ENCODE results near the gene PTDSS2.
"Not testable (repeated sequence)": the region's sequence is repeated elsewhere in the genome, so short reads cannot be mapped to it uniquely, and the experiment has no call there.

PTDSS2 gene

GRCh38 chr11:431921-432320, 18.2 kb upstream of the PTDSS2 start:
- no peak for DNase-seq (ENCODE audit: low spot score)

DNA sequence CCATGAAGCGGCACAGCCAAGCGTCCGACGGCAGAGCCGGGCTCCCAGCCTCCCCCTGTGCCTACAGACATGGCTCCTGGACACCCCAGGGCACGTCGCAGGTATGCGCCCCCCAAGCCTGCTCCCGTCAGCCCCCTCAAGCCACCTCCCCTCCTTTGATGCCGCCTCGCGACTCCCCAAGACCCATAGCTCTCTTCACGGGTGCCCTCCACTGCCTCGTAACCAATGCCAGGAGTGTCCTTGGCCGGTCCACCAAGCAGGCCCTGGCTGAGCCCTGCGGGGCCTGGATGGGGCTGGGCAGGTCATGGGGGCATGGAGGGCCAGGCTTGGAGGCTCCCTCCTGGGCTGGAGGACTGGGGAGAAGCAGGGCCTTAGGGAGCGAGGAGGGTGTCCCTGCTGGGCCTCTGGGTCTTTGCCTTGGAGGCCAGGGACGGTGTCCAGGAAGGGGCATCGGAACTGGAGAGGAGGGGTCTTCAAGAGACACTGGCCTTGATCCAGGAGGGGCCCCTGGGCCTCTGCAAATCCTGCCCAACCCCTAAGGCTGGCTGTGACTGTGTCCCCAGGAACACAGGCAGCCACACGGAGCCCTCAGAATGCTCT, 17.5 kb upstream of the PTDSS2 start:
- DNase-seq (ENCODE audit: low spot score) = no peak

- no peak for DNase-seq (ENCODE audit: low spot score)
These were observed 17.0 kb upstream of the PTDSS2 start for GRCh38 chr11:433111-433510.

GRCh38 chr11:433641-434040, 16.4 kb upstream of the PTDSS2 start:
- no peak for DNase-seq (ENCODE audit: low spot score)

DNA sequence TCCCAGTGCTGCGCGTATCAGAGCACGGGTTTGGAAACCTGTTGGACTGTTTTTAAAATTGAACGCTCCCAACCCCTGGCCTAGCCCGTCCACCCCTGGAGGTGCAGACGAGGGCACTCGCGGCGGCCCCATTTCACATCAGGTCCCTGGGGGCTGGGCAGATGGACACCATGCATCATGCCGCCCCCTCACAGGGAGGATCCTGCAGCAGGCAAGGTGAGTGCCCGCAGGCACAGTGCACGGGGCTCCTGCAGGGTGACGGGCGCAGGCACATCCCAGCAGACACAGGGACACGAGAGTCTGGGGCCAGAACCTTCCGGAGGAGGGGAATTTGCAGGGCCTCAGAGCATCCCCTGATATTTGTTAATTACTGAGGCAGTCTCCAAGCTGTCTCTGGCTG, 15.6 kb upstream of the PTDSS2 start:
- DNase-seq (ENCODE audit: low spot score) = no peak

GRCh38 chr11:434999-435740, 14.9 kb upstream of the PTDSS2 start:
- DNase-seq (ENCODE audit: low spot score) = not testable (repeated sequence)

DNA sequence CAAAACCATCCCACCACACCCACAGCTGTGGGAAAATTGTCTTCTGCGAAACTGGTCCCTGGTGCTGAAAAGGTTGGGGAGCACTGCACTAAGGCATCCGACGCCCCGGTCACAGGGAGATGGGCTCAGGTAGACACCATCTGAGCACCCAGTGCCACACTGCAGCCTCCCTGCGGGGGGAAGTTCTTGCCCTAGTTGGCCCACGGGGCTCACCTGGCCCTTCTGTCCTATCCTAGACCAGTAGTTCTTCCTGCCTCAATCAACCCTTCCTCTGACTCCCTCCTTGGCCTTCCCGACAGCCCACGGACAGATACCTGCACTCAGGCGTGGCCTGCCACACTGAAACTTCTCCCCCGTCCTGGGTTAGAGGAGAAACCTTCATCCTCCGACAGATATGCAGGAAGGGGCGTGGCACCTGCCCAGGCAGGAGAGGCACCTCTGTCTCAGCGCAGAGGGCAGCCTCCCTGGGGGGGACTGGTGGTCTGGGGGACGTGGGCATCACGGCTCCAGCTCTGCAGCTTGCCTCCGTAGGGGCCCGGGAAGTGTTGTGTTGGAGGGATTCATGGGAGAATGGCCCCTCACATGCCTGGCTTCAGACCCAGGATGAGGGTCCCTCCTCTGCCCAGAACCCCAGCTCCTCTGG, 12.7 kb upstream of the PTDSS2 start:
- DNase-seq (ENCODE audit: low spot score) = no peak

DNA sequence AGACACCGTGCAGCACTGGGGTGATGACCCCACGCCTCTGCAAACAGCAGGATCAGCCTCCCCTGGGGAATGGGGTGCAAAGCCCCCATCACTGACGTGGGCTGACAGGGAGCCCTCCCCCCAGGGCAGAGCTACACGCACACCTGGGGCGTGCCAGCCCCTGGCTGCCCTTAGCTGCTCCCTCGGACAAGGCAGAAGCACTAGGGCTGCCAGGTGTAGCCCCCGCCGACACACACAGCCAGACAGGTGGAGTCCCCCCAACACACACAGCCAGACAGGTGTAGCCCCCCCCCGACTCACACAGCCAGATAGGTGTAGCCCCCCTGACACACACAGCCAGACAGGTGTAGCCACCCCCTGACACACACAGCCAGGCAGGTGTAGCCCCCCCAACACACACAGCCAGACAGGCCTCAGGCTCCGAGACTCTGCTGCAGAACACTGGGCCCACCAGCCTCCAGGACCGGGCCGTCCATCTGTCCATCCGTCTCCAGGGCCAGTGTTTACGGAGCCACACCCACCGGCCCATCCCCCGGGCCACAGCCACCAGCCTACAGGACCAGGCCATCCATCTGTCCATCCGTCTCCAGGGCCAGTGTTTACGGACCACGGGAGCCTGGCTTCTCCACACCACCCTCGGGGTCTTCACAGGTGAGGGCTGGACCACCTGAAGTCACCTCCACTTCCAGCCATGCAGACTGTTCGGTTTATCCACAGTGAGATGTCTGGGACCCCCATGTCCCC, 11.8 kb upstream of the PTDSS2 start:
- no peak for DNase-seq (ENCODE audit: low spot score)

GRCh38 chr11:439315-440064, 10.6 kb upstream of the PTDSS2 start:
- no peak for DNase-seq (ENCODE audit: low spot score)

GRCh38 chr11:440065-441042, 9.7 kb upstream of the PTDSS2 start:
- no peak for DNase-seq (ENCODE audit: low spot score)

DNA sequence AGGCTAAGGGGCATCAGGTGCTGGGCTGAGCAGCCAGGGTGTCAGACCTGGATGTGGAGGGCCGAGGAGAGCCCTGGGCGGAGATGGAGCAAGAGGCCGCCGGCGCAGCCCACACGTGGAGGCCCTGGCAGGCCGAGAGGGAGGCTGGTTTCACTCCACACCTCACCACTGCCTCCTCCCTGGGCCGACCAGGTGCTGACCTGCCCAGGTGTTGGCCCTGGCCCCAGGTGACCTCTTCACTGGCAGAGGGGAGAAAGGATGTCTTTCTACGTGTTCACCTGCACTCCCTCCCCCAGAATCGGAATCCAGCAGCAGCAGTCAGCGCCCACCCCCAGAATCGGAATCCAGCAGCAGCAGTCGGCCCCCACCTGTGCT, 9.0 kb upstream of the PTDSS2 start:
- DNase-seq (ENCODE audit: low spot score) = no peak

DNA sequence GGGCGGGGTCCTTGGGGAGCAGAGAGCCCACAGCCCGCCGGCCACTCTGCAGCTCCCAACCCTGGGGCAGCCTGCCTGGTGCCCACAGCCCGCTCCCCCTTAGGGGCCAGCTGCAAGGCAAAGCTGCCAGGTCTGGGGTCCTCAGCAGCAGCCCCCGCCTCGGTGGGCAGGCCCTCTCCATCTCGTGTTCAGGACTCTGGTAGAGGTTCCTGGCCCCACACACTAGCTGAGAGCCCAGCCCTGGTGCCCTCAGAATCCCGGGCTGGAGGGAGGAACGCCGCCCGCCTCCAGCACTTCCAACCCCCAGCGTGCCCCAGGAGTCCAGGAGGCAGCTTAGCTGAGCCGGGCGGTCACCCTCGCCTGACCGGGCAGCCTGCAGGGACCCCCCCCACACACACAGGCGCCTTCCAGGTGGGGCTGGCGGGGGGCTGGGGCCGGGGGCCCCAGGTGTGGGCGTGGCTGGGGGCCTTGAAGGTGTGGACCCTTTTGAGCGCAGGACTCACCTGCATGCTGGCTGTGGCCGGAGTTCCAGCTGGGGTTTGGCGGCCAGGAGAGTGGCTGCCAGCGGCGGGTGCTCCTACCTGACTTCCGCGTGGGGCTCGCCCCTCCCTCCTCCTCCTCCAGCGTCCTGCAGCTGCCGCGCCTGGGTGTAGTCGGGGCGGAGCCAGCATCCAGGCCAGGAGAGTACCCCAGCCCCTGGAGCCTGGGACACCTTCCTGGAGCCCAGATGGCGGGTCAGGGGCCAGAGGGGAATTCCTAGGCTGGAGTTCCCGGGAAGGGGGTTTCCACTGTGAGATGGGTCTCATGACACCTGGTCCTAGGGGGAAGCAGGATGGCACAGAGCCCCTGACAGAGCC, 8.4 kb upstream of the PTDSS2 start, which contains the start of gene ANO9:
Gene ANO9, minus strand, starts transcription at position 594 of the 857 bp plus-strand sequence. Its CDS starts 85 bp downstream, at position 509.
- no peak for DNase-seq (ENCODE audit: low spot score)

DNA sequence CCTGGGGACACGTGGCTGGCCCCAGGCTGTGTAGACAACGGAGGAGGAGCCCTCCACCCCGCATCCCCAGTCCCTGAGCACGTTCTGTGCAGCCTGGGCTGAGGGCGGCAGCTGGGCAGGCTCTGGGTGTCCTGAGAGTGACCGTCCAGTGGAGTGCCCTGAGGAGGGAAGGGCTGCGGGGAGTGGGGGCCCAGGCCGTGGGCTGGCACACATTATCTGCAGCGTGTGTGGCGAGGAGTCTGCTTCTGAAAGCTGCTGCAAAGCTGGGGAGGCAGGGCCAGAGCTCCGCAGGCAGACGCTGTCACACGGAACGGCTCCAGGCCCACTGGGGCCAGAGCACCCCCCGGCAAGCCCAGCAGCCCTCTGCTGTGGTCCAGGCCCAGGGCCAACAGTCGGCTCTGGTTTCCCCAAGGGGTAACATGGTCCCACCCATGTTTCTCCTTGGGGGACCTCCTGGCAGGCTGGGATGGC, 7.4 kb upstream of the PTDSS2 start:
- no peak for DNase-seq (ENCODE audit: low spot score)

DNA sequence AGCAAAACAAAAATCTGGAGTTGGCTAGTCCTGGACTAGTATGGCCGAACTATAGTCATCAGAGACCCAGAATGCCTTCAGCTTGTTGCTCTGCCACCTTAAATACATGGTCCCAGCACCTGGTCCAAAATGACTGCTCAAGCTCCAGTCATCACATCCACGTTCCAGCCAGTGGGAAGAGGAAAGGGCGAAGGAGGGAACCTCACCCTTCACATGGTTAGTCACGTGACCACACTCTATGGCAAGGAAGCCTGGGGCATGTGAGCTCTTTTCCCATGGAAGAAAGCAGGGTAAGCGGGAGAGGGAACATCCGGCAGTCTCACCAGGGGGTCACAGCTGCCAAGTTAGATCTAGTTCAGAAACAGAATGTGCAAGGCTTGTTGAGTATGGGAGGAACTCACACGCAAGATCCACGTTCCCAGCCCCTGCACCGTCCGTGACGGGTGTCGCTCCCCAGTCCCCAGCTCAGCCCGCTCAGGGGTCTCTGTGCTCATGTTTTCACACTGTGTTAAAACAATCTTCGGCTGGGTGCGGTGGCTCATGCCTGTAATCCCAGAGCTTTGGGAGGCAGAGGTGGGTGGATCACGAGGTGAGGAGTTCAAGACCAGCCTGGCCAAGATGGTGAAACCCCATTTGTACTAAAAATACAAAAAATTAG, 6.4 kb upstream of the PTDSS2 start:
- no peak for DNase-seq (ENCODE audit: low spot score)

GRCh38 chr11:444396-445144, 5.5 kb upstream of the PTDSS2 start:
- DNase-seq (ENCODE audit: low spot score) = no peak

GRCh38 chr11:445765-446588, 4.1 kb upstream of the PTDSS2 start:
- DNase-seq (ENCODE audit: low spot score) = no peak

DNA sequence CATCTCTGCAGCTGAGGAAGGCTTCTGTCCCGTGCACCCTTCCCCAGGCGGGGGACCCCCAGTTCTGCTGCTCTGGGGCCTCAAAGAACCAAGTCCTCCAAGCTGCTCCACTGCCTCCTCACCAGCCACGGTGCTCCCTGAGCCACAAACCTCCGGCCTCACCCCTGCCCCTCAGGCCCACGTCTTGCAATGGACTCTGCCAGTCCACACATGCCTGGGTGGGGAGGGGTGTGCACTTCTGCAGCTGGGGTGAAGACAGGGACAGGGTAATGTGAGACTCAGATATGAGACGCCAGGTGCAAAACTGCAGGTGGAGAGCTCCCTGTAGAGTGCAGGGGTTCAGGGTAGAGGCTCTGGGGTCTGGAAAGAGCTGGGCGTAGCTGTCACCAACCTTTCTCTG, 3.2 kb upstream of the PTDSS2 start:
- DNase-seq (ENCODE audit: low spot score) = no peak
